Upper lobe of left lung (tissue), 4 donors: ENCODE data around the gene TLR7.

Source experiments
- POLR2A ChIP-seq, 4 donors: fragments of 450-650 bp; IDR thresholded peaks; one replicate each; pipeline ENCODE4 v1.5.1; 2016 to 2017; ENCODE audit warnings: antibody characterized with exemption in 4 of 4, mild to moderate bottlenecking in 2 of 4
- POLR2AphosphoS5 ChIP-seq, 2 donors: sonication (generic); formaldehyde crosslinking; IDR thresholded peaks; one replicate each; pipeline ENCODE4 v1.5.1; 2017; ENCODE audit warnings: antibody characterized with exemption in 2 of 2
- TF ChIP-seq, protein P1 (sequence below), 6 experiments: fragments of 450-650 bp in 4 of 6; fragments of 200-600 bp in 2 of 6; sonication (generic) in 2 of 6; IDR thresholded peaks; one replicate each; pipeline ENCODE4 v1.5.1; 2016 to 2019; ENCODE audit warnings: antibody characterized with exemption in 6 of 6

DNA sequence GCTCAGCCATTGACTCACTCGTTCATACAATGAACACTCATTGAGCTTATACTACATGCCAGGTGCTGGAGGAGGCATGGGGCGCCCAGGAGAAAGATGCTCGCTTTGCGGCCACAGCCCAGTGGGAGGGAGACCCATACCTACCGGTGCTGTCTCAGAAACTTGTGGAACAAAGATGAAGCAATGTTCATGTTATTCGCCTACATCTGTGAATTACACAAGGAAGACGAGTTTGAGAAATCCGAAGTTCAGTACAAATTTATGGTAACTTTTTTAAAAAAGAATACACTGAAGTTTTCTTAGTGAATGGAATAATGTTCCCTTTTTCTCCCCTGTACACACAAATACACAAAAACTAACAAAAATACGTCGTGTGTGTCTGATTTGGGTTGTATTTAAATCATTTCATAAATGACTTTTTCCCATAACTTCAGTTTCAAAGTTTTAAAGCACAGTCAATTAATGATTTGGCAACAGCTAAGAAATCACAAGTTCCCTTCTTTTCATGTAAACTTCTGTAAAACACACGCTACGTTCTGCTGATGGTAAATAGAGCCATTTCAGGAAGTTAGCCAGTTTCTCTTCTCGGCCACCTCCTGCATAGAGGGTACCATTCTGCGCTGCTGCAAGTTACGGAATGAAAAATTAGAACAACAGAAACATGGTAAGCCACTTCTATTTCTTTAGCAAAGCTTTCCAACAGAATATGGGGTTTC lies 39.3 kb downstream of the TLR7 start, which contains the start of gene TLR8:
- TF ChIP-seq, protein P1, sequence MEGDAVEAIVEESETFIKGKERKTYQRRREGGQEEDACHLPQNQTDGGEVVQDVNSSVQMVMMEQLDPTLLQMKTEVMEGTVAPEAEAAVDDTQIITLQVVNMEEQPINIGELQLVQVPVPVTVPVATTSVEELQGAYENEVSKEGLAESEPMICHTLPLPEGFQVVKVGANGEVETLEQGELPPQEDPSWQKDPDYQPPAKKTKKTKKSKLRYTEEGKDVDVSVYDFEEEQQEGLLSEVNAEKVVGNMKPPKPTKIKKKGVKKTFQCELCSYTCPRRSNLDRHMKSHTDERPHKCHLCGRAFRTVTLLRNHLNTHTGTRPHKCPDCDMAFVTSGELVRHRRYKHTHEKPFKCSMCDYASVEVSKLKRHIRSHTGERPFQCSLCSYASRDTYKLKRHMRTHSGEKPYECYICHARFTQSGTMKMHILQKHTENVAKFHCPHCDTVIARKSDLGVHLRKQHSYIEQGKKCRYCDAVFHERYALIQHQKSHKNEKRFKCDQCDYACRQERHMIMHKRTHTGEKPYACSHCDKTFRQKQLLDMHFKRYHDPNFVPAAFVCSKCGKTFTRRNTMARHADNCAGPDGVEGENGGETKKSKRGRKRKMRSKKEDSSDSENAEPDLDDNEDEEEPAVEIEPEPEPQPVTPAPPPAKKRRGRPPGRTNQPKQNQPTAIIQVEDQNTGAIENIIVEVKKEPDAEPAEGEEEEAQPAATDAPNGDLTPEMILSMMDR (IDR thresholded peaks at IDR 0.05): no peak
- TF ChIP-seq POLR2AphosphoS5 (IDR thresholded peaks at IDR 0.05) (no peak), POLR2A (IDR thresholded peaks at IDR 0.05) (peak in 1 of 4 donors; percentile 41)
